NCI-H82 treated with DMSO at 0.1 percent for 48 hours (cell line): ENCODE data around the gene NLRP1.
A peak's percentile ranks its signal among the peaks of the same experiment; 100 is the strongest.

Experiments used
- DNase-seq: peaks from one replicate; lab custom pipeline; 2025; ENCODE audit not compliant: unreplicated experiment; lab: John Stamatoyannopoulos, UW

Gene NLRP1

DNA sequence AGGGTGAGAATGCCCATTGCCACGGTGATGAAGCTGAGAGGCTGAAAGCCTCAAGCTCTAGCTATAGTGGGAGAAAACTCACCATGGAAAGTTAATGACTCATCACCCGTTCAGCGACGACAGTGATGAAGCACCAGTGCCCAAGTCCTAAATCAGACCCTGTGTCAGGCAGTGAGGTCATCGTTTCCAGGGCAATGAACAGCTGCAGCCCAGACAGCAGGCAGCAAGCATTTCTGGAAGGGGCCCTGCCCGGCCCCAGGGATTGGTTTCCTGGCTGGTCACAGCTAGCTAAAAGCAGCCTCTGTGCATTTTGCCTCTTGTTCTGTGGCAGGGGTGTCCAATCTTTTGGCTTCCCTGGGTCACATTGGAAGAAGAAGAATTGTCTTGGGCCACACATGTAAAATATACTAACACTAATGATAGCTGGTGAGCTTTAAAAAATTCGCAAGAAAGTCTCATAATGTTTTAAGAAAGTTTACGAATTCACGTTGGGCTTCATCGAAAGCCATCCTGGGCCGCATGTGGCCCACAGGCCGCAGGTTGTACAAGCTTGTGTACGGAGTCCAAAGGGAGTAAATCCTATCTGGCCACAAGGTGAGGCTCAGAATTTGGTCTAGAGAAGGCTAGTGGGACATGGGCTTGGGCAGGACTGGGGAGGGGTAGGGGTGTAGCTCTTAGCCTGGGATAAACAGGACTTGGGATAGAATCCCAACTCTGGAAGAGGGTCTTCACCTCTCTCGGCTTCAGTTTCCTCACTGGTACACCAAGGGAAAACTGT lies 57.3 kb downstream of the NLRP1 start:
- no peak for DNase-seq

- no peak for DNase-seq
Observed at GRCh38 chr17:5523249-5523648, 61.1 kb downstream of the NLRP1 start.

- no peak for DNase-seq
Observed at GRCh38 chr17:5522476-5522875, 61.8 kb downstream of the NLRP1 start.

DNA sequence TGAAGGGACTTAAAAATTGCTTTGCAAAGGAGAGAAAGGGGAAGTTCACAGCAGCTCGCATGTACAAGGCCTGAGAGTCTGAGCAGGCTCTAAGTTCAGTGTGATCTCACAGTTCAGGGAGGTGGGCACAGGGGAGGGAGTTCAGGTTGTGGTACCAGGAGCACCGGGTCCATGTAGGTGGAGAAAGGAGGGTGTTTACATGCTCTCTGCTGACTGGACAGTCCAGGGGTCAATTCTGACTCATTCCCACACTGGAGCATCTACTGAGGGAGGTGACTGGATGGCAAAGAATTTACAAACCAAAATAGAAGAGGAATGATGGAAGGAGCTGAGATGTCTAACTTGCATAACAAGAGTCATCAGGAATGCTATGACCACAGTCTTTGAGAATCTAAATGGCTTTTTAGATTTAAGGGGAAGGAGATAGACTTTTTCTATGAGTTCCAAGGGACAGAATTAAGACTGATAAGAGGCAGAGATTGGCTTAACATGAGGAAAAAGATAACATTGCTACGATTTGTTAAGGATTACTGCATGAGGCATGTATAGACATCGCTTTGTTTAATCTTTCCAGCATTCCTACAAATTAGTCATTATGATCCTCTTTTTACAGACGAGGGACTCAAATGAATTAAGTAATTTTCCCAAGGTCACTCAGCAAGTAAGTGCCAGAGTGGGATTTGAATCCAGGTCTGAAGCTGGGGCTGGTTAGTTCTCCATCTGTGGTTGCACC lies 68.1 kb downstream of the NLRP1 start:
- no peak for DNase-seq

DNA sequence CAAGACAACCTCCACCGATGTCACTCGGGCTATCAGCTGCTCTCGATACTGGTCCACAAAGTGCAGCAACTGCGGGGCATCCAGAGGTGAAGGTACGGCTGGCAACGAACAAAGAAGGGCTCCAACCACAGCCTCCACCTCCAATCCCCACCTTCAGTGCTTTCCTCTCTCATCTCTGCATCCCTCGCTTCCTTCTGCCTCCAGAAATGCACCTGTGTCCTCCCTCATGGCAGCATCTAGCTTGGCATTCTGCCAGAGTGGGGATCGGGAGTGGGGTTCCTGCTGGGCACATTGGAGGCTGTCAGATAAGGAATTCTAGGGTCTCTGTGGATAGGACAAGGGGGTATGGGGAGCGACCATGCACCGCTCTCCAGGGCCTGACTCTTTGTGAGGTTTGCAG lies 69.3 kb downstream of the NLRP1 start:
- no peak for DNase-seq

DNA sequence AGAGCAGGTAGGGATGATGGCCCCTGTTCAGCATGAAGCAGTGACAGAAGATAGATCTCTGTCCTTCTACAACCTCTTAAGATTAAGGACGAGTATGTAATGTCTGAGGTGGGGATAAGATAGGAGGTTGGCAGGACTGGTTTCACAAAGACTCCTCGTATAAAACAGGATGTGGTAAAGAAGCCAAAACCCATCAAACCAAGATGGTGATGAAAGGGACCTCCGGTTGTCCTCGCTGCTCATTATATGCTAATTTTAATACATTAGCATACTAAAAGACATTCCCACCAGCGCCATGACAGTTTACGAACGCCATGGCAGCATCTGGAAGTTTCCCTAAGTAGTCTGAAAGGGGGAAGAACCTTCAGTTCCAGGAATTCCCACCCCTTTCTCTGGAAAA lies 70.7 kb downstream of the NLRP1 start:
- no peak for DNase-seq

- no peak for DNase-seq
Observed at GRCh38 chr17:5511401-5512225, 72.7 kb downstream of the NLRP1 start.

- DNase-seq = no peak
Observed at GRCh38 chr17:5510771-5511170, 73.5 kb downstream of the NLRP1 start.

DNA sequence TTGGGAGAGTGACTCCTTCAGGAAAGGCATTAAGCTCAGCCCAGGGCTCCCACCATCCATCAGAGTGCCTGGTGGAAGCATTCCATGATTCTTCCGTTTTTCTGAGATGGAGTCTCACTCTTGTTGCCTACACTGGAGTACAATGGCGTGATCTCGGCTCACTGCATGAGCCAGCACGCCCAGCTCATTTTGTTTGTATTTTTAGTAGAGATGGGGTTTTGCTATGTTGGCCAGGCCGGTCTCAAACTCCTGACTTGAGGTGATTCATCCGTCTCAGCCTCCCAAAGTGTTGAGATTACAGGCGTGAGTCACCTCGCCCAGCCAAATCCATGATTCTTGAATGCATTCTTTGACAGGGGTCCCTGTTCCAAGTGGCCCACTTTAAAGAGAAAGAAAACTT lies 74.8 kb downstream of the NLRP1 start:
- DNase-seq = no peak

- peak; percentile 28 for DNase-seq
Observed at GRCh38 chr17:5508810-5509209, 75.5 kb downstream of the NLRP1 start.

DNA sequence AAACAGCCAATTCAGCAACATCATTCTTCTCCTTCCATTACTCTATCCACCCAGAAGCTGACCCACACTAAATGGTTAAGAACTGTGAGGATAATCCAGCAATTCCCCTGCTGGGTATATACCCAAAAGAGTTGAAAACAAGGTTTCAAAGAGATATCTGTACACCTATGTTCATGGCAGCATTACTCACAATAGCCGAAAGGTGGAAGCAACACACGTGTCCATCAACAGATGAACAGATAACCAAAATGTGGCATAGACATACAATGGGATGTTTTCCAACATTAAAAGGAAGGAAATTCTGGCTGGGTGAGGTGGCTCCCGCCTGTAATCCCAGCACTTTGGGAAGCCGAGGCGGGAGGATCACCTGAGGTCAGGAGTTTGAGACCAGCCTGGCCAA lies 78.0 kb downstream of the NLRP1 start:
- no peak for DNase-seq

GRCh38 chr17:5502552-5502951 lies 81.8 kb downstream of the NLRP1 start:
- no peak for DNase-seq

DNA sequence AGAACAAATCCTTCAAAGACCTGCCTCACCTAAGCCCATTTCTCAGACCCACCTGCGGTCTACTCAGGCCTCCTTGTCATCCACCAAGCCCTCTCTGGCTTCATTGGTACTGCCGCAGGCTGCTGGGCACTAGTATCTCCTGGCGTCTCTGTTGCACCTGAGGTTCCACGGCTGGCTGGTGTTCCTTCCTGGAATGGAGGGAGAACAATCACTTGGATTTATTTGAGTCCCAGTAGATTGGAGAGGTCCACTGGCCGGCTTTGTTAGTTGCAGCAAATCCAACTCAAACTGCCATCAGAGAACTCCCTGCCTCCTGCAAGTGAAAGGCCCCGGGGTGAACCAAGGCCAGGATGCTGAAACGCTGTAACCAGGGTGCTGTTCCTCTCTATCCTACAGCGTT lies 82.6 kb downstream of the NLRP1 start:
- DNase-seq = no peak

GRCh38 chr17:5500589-5501391 lies 83.5 kb downstream of the NLRP1 start:
- DNase-seq = peak; percentile 82

GRCh38 chr17:5500247-5500588 lies 84.1 kb downstream of the NLRP1 start:
- no peak for DNase-seq

- DNase-seq = no peak
Observed at GRCh38 chr17:5499476-5500231, 84.7 kb downstream of the NLRP1 start.

DNA sequence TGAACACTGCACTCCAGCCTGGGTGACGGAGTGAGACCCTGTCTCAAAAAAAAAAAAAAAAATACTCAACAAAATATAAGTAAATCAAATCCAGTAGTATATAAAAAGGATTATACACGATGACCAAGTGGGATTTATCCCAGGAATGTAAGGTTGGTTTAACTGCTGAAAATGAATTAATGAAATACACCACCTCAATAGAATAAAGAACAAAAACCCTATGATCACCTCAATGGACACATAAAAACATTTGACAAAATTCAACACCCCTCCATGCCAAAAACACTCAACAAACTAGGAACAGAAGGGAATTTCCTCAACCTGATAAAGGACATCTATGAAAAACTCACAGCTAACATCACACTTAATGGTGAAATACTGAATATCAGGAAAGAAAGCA lies 91.3 kb downstream of the NLRP1 start:
- DNase-seq = no peak

GRCh38 chr17:5488752-5489151 lies 95.6 kb downstream of the NLRP1 start:
- no peak for DNase-seq

GRCh38 chr17:5486206-5487124 lies 97.8 kb downstream of the NLRP1 start, which contains the start of gene MIS12:
Gene MIS12 (plus strand): TSS chr17:5486566. CDS start chr17:5488863, 2,297 bp downstream.
- DNase-seq = peak; percentile 100
